HepG2 (cell line): ENCODE data around the gene SLC45A1. TPM values are rescaled to one million over a fixed set of nuclear protein-coding genes. Genes with fewer than 3 reads are reported as not detected.

Source experiments
- CBX5 ChIP-seq: sonication (generic); formaldehyde crosslinking; IDR thresholded peaks from 2 replicates; pipeline ENCODE4 v1.4.0; 2020; ENCODE audit warnings: missing genetic modification reagents, borderline replicate concordance
- GATAD2A ChIP-seq: IDR thresholded peaks from 2 replicates; pipeline ENCODE4 v1.6.1; 2016
- IRX3 ChIP-seq: sonication (generic); formaldehyde crosslinking; IDR thresholded peaks from 2 replicates; pipeline ENCODE4 v1.8.1; 2023; ENCODE audit warnings: mild to moderate bottlenecking, low read depth, missing genetic modification reagents, borderline replicate concordance
- KLF16 ChIP-seq, 2 experiments: sonication (generic) in 1 of 2; formaldehyde crosslinking in 1 of 2; IDR thresholded peaks; 2 replicates each; pipeline versions ENCODE4 v1.6.1 to v1.8.0; 2016 to 2023; ENCODE audit warnings: missing genetic modification reagents in 2 of 2, missing compliant biosample characterization in 1 of 2
- MYC ChIP-seq: sonication (generic); formaldehyde crosslinking; IDR thresholded peaks from 2 replicates; pipeline ENCODE4 v1.9.0; 2021; ENCODE audit warnings: missing genetic modification reagents, borderline replicate concordance
- NR2C2 ChIP-seq: sonication (generic); formaldehyde crosslinking; IDR thresholded peaks from 2 replicates; pipeline ENCODE4 v1.4.0; 2020; ENCODE audit warnings: missing genetic modification reagents, mild to moderate bottlenecking, moderate library complexity, borderline replicate concordance
- SOX6 ChIP-seq, 2 experiments: fragments of 450-650 bp in 1 of 2; sonication (generic) in 1 of 2; formaldehyde crosslinking in 1 of 2; IDR thresholded peaks; 2 replicates each; pipeline versions ENCODE4 v1.4.0 to v1.6.1; 2017 to 2020; ENCODE audit warnings: antibody characterized with exemption in 1 of 2, mild to moderate bottlenecking in 1 of 2, missing genetic modification reagents in 1 of 2
- SP1 ChIP-seq, 2 experiments: fragments of 450-650 bp in 1 of 2; sonication (generic) in 1 of 2; formaldehyde crosslinking in 1 of 2; IDR thresholded peaks; 2 replicates each; pipeline versions ENCODE4 v1.4.0 to v1.6.1; 2016 to 2020; ENCODE audit warnings: missing genetic modification reagents in 1 of 2
- ZFP37 ChIP-seq: sonication (generic); formaldehyde crosslinking; IDR thresholded peaks from 2 replicates; pipeline ENCODE4 v1.4.0; 2020; ENCODE audit warnings: missing genetic modification reagents, borderline replicate concordance
- ZNF383 ChIP-seq: sonication (generic); formaldehyde crosslinking; IDR thresholded peaks from 2 replicates; pipeline ENCODE4 v1.4.0; 2020; ENCODE audit warnings: missing genetic modification reagents, mild to moderate bottlenecking, borderline replicate concordance
- ZNF557 ChIP-seq: sonication (generic); formaldehyde crosslinking; IDR thresholded peaks from 2 replicates; pipeline ENCODE4 v1.4.0; 2020; ENCODE audit warnings: missing genetic modification reagents
- ZNF878 ChIP-seq: sonication (generic); formaldehyde crosslinking; IDR thresholded peaks from 2 replicates; pipeline ENCODE4 v1.8.1; 2023; ENCODE audit warnings: mild to moderate bottlenecking, missing genetic modification reagents, moderate library complexity
- polyA plus RNA-seq, 8 experiments: library from polyadenylated mRNA; depleted of rRNA in 3 of 8; stranded (reverse) in 7 of 8; unstranded in 1 of 8; fragments of >200 nt; fragmentation: Illumina TruSeq in 4 of 8; extraction: Trizol in 4 of 8; gene quantifications; 2 replicates each; pipeline versions ENCODE4 v1.2.1 to v1.2.3, GENCODE V29; 2011 to 2016; ENCODE audit warnings: low read depth in 4 of 8, missing spikeins in 1 of 8, mixed read lengths in 1 of 8; ENCODE audit not compliant: insufficient read depth in 1 of 8
- total RNA-seq, 5 experiments: library from RNA; depleted of rRNA; stranded (reverse); fragments of >200 nt; fragmentation: Illumina TruSeq; extraction: Trizol; gene quantifications; 2 replicates each; pipeline ENCODE4 v1.2.3, GENCODE V29; 2016; ENCODE audit warnings: low read depth in 1 of 5
- TF ChIP-seq, protein P1 (sequence below): IDR thresholded peaks from 2 replicates; pipeline ENCODE4 v1.6.1; 2016; ENCODE audit warnings: mild to moderate bottlenecking
- TF ChIP-seq, protein P2 (sequence below): sonication (generic); formaldehyde crosslinking; IDR thresholded peaks from 2 replicates; pipeline ENCODE4 v1.5.1; 2020; ENCODE audit warnings: mild to moderate bottlenecking, missing genetic modification reagents, borderline replicate concordance
- TF ChIP-seq, protein P3 (sequence below): sonication (generic); formaldehyde crosslinking; IDR thresholded peaks from 2 replicates; pipeline ENCODE4 v1.9.0; 2021; ENCODE audit warnings: missing genetic modification reagents, borderline replicate concordance
- TF ChIP-seq, protein P4 (sequence below): IDR thresholded peaks from 2 replicates; pipeline ENCODE4 v1.6.1; 2016; ENCODE audit warnings: low read depth, control low read depth

SLC45A1 gene
- total and polyA plus RNA-seq, 2 of the 13 experiments (the other 11 are each of a cell fraction or from before 2014, with no cell fraction given), result not detected

DNA sequence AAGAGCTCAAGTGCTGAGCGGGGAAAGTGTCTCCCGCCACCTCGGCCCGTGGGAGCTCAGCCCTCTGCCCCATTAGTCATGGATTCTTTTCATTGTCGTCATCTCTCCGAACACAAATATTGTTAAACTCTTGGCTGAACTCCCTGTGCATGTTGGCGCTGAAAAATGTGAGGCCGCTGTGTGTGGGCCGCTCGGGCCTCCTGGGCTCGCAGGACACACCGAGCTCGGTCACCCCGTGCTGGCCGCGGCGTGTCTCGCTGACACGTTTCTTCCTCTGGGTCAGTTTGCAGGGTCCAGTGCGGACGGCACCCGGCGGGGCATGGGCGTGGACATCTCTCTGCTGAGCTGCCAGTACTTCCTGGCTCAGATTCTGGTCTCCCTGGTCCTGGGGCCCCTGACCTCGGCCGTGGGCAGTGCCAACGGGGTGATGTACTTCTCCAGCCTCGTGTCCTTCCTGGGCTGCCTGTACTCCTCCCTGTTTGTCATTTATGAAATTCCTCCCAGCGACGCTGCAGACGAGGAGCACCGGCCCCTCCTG lies 25.6 kb downstream of the SLC45A1 start (continued):
- no peak for TF ChIP-seq ZNF557 (CRISPR knock-in tag)
- TF ChIP-seq, protein P1, sequence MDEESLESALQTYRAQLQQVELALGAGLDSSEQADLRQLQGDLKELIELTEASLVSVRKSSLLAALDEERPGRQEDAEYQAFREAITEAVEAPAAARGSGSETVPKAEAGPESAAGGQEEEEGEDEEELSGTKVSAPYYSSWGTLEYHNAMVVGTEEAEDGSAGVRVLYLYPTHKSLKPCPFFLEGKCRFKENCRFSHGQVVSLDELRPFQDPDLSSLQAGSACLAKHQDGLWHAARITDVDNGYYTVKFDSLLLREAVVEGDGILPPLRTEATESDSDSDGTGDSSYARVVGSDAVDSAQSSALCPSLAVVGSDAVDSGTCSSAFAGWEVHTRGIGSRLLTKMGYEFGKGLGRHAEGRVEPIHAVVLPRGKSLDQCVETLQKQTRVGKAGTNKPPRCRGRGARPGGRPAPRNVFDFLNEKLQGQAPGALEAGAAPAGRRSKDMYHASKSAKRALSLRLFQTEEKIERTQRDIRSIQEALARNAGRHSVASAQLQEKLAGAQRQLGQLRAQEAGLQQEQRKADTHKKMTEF (CRISPR knock-in tag), result peak; percentile 76
- TF ChIP-seq, protein P2, sequence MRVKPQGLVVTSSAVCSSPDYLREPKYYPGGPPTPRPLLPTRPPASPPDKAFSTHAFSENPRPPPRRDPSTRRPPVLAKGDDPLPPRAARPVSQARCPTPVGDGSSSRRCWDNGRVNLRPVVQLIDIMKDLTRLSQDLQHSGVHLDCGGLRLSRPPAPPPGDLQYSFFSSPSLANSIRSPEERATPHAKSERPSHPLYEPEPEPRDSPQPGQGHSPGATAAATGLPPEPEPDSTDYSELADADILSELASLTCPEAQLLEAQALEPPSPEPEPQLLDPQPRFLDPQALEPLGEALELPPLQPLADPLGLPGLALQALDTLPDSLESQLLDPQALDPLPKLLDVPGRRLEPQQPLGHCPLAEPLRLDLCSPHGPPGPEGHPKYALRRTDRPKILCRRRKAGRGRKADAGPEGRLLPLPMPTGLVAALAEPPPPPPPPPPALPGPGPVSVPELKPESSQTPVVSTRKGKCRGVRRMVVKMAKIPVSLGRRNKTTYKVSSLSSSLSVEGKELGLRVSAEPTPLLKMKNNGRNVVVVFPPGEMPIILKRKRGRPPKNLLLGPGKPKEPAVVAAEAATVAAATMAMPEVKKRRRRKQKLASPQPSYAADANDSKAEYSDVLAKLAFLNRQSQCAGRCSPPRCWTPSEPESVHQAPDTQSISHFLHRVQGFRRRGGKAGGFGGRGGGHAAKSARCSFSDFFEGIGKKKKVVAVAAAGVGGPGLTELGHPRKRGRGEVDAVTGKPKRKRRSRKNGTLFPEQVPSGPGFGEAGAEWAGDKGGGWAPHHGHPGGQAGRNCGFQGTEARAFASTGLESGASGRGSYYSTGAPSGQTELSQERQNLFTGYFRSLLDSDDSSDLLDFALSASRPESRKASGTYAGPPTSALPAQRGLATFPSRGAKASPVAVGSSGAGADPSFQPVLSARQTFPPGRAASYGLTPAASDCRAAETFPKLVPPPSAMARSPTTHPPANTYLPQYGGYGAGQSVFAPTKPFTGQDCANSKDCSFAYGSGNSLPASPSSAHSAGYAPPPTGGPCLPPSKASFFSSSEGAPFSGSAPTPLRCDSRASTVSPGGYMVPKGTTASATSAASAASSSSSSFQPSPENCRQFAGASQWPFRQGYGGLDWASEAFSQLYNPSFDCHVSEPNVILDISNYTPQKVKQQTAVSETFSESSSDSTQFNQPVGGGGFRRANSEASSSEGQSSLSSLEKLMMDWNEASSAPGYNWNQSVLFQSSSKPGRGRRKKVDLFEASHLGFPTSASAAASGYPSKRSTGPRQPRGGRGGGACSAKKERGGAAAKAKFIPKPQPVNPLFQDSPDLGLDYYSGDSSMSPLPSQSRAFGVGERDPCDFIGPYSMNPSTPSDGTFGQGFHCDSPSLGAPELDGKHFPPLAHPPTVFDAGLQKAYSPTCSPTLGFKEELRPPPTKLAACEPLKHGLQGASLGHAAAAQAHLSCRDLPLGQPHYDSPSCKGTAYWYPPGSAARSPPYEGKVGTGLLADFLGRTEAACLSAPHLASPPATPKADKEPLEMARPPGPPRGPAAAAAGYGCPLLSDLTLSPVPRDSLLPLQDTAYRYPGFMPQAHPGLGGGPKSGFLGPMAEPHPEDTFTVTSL (CRISPR knock-in tag), result 0 out of 2 replicates have a peak, but pooled peaks have one; percentile 31
- TF ChIP-seq SP1 (IDR thresholded peaks at IDR 0.05), result no peak
- TF ChIP-seq SP1 (CRISPR knock-in tag; IDR thresholded peaks at IDR 0.05), result no peak
- TF ChIP-seq, protein P3, sequence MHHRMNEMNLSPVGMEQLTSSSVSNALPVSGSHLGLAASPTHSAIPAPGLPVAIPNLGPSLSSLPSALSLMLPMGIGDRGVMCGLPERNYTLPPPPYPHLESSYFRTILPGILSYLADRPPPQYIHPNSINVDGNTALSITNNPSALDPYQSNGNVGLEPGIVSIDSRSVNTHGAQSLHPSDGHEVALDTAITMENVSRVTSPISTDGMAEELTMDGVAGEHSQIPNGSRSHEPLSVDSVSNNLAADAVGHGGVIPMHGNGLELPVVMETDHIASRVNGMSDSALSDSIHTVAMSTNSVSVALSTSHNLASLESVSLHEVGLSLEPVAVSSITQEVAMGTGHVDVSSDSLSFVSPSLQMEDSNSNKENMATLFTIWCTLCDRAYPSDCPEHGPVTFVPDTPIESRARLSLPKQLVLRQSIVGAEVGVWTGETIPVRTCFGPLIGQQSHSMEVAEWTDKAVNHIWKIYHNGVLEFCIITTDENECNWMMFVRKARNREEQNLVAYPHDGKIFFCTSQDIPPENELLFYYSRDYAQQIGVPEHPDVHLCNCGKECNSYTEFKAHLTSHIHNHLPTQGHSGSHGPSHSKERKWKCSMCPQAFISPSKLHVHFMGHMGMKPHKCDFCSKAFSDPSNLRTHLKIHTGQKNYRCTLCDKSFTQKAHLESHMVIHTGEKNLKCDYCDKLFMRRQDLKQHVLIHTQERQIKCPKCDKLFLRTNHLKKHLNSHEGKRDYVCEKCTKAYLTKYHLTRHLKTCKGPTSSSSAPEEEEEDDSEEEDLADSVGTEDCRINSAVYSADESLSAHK (CRISPR knock-in tag), result no peak
- TF ChIP-seq NR2C2 (CRISPR knock-in tag), result no peak
- TF ChIP-seq ZFP37 (CRISPR knock-in tag), result no peak
- TF ChIP-seq, protein P4, sequence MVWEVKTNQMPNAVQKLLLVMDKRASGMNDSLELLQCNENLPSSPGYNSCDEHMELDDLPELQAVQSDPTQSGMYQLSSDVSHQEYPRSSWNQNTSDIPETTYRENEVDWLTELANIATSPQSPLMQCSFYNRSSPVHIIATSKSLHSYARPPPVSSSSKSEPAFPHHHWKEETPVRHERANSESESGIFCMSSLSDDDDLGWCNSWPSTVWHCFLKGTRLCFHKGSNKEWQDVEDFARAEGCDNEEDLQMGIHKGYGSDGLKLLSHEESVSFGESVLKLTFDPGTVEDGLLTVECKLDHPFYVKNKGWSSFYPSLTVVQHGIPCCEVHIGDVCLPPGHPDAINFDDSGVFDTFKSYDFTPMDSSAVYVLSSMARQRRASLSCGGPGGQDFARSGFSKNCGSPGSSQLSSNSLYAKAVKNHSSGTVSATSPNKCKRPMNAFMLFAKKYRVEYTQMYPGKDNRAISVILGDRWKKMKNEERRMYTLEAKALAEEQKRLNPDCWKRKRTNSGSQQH (CRISPR knock-in tag), result 0 out of 2 replicates have a peak, but pooled peaks have one; percentile 40
- TF ChIP-seq IRX3 (CRISPR knock-in tag), result no peak
- TF ChIP-seq CBX5 (CRISPR knock-in tag), result no peak
- TF ChIP-seq KLF16 (CRISPR knock-in tag; IDR thresholded peaks at IDR 0.05), result peak in 1 of 2 experiments; percentile 47; a peak in 1 of 4 replicates
- TF ChIP-seq ZNF878 (CRISPR knock-in tag), result no peak
- TF ChIP-seq GATAD2A (CRISPR knock-in tag), result peak; percentile 41; the same call in 1 of the 2 replicates
- TF ChIP-seq ZNF383 (CRISPR knock-in tag), result no peak
- TF ChIP-seq MYC (CRISPR knock-in tag), result peak; percentile 53; the same call in 1 of the 2 replicates
- no peak for TF ChIP-seq SOX6 (IDR thresholded peaks at IDR 0.05)
- peak; percentile 45 for TF ChIP-seq SOX6 (CRISPR knock-in tag; IDR thresholded peaks at IDR 0.05)
